Measurements from ENCODE around the gene NT5C1B.

Gene NT5C1B

DNA sequence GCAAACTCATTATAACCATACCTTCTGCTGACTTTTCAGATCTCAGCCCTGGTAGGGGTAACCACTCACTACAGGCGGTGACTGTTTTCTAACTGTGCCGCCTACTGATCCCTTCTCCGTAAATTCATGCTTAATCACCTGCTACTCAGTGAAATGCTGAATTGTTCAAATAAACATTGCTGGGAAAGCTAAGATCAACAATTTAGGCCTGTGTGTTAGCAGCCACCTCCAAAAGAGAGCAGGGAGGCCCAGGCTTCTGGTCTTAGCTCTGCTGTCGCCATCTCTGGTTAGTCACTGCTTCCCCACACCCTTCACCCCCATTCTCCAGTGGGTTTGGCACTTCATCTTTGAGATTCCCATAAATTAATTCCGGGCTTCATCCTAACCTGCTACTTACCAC, 21.8 kb upstream of the NT5C1B start:
- H3K9me3 Mint-ChIP-seq (ENCODE audit: low read depth), result no peaks in the 10 kb centered on the region
- H3K27me3 Mint-ChIP-seq, result no peaks in the 10 kb centered on the region
- no peak overlapping the region for H3K4me3 Mint-ChIP-seq
- H3K36me3 Mint-ChIP-seq, result peaks cover 27% of the 10 kb centered on the region
- no peaks in the 10 kb centered on the region for H3K4me1 Mint-ChIP-seq (ENCODE audit: low read depth)
- H3K27ac Mint-ChIP-seq, result no peak overlapping the region

DNA sequence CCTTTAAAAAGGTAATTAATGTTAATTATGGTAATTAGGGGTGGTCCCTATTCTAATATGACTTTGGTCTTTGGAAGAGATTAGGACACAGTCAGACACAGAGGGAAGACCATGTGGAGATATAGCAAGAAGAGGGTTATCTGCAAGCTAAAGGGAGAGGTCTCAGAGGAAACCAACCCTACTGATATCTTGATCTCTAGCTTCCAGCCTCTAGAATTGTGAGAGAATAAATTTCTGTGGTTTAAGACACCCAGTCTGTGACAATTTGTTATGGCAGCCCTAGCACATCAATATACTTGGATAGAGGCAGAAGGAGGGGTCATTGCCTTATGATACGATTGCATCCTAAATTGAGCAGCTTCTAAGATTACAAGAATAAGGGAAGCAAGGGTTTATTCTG, 21.3 kb upstream of the NT5C1B start:
- Mint-ChIP-seq H3K36me3 (peaks cover 27% of the 10 kb centered on the region), H3K4me3 (no peak overlapping the region), H3K4me1 (ENCODE audit: low read depth) (no peaks in the 10 kb centered on the region), H3K27me3 (no peaks in the 10 kb centered on the region), H3K27ac (no peak overlapping the region), H3K9me3 (ENCODE audit: low read depth) (no peaks in the 10 kb centered on the region)

DNA sequence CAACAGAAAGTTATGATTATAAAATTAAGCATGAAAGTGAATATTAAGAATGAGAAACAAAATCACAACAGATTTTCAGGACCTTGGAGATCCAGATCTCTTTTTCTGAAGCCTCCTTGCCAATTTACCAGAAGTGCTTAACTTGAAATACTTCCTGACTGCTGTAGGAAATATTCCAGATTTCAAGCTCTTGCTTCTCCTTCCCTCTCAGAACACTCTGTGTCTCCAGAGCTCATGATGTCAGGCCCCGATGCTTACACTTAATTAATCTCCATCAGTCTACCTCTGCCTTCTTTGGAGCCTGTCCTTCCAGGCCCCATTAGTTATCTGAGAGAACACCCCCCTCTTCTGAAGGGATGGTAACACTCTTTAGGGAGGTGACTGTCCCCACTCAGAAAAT, 20.7 kb upstream of the NT5C1B start:
- Mint-ChIP-seq H3K9me3 (ENCODE audit: low read depth) (no peaks in the 10 kb centered on the region), H3K27ac (no peak overlapping the region), H3K4me3 (no peak overlapping the region), H3K36me3 (peaks cover 23% of the 10 kb centered on the region), H3K27me3 (no peaks in the 10 kb centered on the region), H3K4me1 (ENCODE audit: low read depth) (peaks cover 2% of the 10 kb centered on the region)

DNA sequence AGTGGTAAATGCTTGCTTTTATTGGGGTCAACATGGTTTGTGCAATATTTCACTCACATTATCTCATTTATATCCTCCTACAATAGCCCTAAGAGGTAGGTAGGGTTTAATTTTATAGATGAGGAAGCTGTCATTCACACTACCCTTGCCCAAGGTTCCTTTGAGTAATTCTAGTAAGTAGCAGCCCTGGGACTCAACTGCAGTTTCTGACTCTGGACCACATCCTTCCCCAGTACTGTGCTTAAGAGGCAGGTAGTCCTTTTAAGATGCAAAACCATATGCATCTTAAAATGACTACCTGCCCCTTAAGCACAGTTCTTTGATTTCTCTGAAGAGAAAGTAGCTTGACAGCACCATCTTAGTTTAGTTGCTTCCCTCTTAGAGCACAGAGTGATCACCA, 15.7 kb upstream of the NT5C1B start:
- no peaks in the 10 kb centered on the region for H3K9me3 Mint-ChIP-seq (ENCODE audit: low read depth)
- H3K4me3 Mint-ChIP-seq, result no peak overlapping the region
- no peak overlapping the region for H3K27ac Mint-ChIP-seq
- H3K4me1 Mint-ChIP-seq (ENCODE audit: low read depth), result peaks cover 4% of the 10 kb centered on the region
- H3K36me3 Mint-ChIP-seq, result peaks cover 15% of the 10 kb centered on the region
- no peaks in the 10 kb centered on the region for H3K27me3 Mint-ChIP-seq

DNA sequence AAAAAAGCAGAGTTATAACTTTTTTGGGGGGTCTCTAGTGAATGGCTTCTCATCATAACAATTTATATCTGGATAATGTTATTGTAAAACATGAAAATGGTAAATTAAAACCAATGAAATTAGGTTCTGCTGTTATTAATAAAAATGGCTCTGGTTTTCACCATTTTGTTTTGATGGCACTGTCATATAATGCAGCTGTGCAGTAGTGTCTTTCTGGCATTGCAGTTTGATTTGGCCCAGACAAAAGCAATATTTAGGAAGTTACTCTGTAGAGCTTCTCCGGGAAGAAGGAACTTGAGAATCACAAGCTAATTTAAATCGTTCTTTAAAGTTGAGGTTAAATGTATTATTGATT, 15.1 kb upstream of the NT5C1B start:
- Mint-ChIP-seq H3K9me3 (ENCODE audit: low read depth) (no peaks in the 10 kb centered on the region), H3K27ac (no peak overlapping the region), H3K27me3 (no peaks in the 10 kb centered on the region), H3K36me3 (peaks cover 15% of the 10 kb centered on the region), H3K4me1 (ENCODE audit: low read depth) (peaks cover 4% of the 10 kb centered on the region), H3K4me3 (no peak overlapping the region)

DNA sequence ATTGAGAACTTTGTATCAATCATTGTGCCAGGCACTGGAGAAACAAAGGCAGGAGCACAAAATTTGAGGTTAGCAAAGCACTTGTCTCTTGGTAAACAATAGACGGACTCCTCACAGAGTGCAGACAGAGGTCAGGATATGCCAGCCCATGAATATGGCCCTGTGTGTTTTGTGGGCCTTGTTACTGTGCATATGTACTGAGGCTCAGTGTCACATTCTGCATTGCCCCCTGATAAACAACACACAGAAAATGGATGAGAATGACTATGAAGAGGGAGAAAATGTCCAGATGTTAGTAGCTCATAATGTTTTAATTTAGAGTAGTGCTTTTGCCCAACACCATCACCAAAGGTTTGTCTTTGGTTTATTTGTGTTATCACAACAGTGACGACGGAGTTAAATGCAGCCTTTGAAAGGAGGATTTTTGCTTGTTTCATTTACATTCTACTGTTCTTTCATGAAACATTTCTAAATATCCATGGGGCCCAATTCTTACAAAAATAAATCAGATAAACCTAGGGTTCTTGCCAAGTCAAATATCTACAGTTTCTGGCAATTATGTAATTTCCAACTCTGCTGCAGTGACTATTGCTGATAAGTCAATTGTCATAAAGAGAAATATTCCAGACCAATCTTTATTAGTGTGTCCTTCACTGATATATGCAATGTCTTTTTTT, 14.6 kb upstream of the NT5C1B start:
- no peaks in the 10 kb centered on the region for H3K27me3 Mint-ChIP-seq
- peaks cover 4% of the 10 kb centered on the region for H3K4me1 Mint-ChIP-seq (ENCODE audit: low read depth)
- H3K36me3 Mint-ChIP-seq, result peaks cover 15% of the 10 kb centered on the region
- H3K27ac Mint-ChIP-seq, result no peak overlapping the region
- no peaks in the 10 kb centered on the region for H3K9me3 Mint-ChIP-seq (ENCODE audit: low read depth)
- H3K4me3 Mint-ChIP-seq, result no peak overlapping the region

DNA sequence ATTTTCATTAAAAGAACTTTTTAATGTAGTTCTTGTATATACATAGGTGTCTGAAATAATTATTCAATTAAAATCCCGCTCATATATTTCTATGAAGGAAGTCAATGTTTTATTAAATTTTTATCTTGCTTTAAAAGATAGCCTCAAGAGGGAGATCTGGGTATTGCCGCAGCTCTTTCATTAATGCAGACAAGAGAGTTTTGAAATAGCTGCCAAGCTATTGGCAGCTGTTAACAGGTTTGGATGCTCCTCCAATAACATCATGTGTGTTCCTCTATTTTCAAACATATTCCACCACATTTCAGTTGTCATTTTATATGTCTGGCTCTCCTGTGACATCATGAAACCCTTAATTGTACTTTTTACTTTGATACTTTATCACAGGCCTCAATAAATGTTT, 12.9 kb upstream of the NT5C1B start:
- Mint-ChIP-seq H3K4me1 (ENCODE audit: low read depth) (peaks cover 4% of the 10 kb centered on the region), H3K36me3 (peaks cover 14% of the 10 kb centered on the region), H3K27ac (no peak overlapping the region), H3K27me3 (no peaks in the 10 kb centered on the region), H3K9me3 (ENCODE audit: low read depth) (no peaks in the 10 kb centered on the region), H3K4me3 (no peak overlapping the region)

DNA sequence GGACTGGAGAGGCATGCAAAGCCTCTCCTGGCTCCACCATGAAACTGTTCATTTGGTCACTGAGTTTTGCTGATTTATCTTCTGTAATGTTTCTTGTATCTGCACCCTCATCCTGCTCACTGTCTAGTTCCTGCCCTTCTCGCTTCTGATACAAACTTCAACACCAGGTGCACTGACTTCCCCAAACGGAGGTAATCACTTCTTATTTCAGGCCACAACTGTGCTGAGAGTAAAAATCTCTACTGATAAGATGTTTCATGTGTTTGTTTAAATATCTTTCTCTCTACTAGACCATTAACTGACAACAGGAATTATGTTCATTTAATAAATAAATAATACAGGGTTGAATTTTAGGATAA, 10.9 kb upstream of the NT5C1B start:
- Mint-ChIP-seq H3K4me3 (no peak overlapping the region), H3K9me3 (ENCODE audit: low read depth) (no peaks in the 10 kb centered on the region), H3K4me1 (ENCODE audit: low read depth) (peaks cover 2% of the 10 kb centered on the region), H3K27me3 (no peaks in the 10 kb centered on the region), H3K36me3 (peaks cover 16% of the 10 kb centered on the region), H3K27ac (no peak overlapping the region)

DNA sequence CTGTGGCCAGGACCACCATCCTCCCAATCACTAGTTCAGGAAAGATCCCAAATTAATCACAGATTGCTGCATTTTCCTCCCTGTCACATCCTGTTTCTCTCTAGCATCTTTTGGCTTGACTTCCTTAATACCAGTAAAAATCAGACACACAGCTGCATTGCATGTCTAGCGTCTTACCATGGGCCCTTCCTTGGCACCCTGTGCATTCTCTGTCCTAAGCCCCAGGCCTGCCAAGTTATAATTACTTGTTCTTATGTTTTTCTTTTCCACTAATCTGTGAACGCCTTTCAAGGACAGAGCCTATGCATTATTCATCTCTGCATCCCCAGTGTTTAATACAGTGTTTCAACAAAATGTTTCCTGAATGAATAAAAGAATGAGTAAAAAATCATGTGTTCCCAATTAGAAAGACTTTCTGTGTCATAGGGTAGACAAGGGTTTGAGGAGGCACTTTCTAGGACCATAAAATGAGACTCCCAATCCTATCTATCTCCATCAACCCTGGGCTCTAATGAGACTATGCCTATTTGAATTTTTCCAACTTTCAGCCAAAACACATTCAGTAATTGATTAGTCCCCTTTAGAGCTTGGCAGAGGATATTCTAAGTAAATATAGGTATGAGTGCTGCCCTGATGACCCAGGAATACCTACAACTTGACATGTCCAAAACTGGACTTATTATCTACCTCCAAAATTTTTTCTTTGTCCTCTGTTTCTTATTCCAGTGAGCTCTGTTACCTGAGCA, 10.3 kb upstream of the NT5C1B start:
- Mint-ChIP-seq H3K27ac (no peak overlapping the region), H3K36me3 (peaks cover 16% of the 10 kb centered on the region), H3K9me3 (ENCODE audit: low read depth) (no peaks in the 10 kb centered on the region), H3K27me3 (no peaks in the 10 kb centered on the region), H3K4me1 (ENCODE audit: low read depth) (peaks cover 2% of the 10 kb centered on the region), H3K4me3 (no peak overlapping the region)

DNA sequence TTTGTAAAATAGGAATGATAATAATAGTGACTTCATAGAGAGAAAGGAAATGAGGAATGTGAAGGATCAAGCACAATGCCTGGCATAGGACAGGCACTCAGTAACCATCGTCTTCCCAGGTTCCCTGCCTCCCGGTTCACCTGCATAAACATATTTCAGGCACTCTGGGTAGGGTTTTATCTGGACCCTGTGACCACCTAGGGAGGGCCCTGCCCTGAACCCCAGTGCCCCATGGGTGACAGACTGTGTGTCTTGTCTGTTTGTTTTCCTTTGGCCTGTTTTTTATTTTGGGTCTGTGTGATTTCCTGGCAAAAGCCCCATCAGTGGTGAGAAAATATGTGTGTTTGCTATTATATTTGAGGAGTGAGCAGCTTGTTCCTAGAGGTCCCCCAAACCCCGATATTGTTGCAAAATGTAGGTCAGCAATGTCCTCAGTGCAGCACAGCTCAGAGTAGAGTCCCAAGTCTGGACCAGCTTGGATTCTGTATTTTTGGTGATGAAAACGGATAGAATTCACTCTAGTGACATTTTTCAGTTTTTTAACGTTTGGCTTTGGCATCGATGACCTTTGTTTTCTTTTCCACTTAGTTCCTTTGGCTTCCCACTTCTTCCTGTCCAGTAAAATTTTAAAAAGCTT, 9.6 kb upstream of the NT5C1B start:
- Mint-ChIP-seq H3K4me3 (no peak overlapping the region), H3K36me3 (peaks cover 19% of the 10 kb centered on the region), H3K27ac (no peak overlapping the region), H3K4me1 (ENCODE audit: low read depth) (no peaks in the 10 kb centered on the region), H3K9me3 (ENCODE audit: low read depth) (no peaks in the 10 kb centered on the region), H3K27me3 (no peaks in the 10 kb centered on the region)

DNA sequence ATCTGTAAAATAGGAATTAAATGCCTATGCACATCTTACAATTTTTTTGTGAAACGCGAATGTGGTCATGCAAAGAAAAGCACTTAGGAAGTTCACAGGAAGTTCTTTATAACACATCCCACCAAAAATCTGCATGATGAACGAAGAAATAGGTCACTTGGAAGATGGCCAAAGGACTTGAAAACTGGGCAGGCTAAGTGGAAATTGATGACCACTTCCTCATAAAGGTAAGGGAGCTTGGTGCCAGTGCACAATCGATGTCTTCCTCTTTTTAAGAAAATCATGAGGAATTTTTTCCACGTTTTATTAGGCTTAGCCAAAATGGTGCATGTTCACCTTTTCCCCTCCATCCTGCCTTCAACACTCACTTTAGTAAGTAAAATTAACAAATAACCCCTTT, 8.2 kb upstream of the NT5C1B start:
- Mint-ChIP-seq H3K36me3 (peaks cover 25% of the 10 kb centered on the region), H3K4me3 (no peak overlapping the region), H3K27me3 (no peaks in the 10 kb centered on the region), H3K4me1 (ENCODE audit: low read depth) (no peaks in the 10 kb centered on the region), H3K27ac (no peak overlapping the region), H3K9me3 (ENCODE audit: low read depth) (no peaks in the 10 kb centered on the region)

DNA sequence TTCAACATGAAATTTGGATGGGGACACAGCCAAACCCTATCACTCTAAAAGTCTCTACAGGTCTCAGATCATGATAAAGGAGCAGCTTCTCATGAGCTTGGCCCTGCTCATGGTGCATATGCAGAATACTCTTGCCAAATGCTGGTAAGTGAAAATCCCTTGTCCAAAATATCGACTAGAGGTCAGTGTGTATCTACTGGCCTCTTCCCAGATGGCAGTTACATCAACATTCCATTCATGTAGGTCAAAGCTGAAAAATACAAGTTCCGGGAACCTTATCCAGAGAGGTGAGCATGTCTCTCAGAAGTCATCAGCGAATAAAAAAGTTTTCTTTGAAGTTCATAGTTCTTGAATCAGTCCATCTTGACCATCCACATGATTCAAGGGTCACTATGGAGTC, 7.6 kb upstream of the NT5C1B start:
- H3K36me3 Mint-ChIP-seq, result peaks cover 29% of the 10 kb centered on the region
- no peak overlapping the region for H3K4me3 Mint-ChIP-seq
- no peak overlapping the region for H3K27ac Mint-ChIP-seq
- H3K4me1 Mint-ChIP-seq (ENCODE audit: low read depth), result no peaks in the 10 kb centered on the region
- H3K27me3 Mint-ChIP-seq, result no peaks in the 10 kb centered on the region
- H3K9me3 Mint-ChIP-seq (ENCODE audit: low read depth), result no peaks in the 10 kb centered on the region

DNA sequence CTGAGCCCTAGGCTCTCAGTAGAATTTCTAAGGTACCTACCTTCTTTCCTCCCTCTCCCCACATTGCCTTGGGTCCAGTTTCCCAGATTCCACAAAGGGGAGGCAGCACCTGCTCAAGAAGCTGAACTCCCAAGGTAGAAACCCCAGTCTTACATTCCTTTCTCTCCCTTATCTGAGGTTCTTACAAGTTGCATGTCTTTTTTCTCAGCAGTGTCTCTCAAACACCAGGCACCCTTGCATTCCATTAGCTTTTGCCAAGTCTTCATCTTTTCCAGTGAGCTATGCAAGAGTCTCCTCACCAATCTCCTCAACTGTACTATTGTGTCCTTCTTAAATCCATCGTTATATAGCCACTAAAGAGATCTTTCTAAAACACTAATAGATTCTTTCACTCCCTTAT, 4.1 kb upstream of the NT5C1B start:
- Mint-ChIP-seq H3K27me3 (no peaks in the 10 kb centered on the region), H3K9me3 (ENCODE audit: low read depth) (no peaks in the 10 kb centered on the region), H3K4me3 (no peak overlapping the region), H3K4me1 (ENCODE audit: low read depth) (no peaks in the 10 kb centered on the region), H3K36me3 (peaks cover 34% of the 10 kb centered on the region), H3K27ac (no peak overlapping the region)

DNA sequence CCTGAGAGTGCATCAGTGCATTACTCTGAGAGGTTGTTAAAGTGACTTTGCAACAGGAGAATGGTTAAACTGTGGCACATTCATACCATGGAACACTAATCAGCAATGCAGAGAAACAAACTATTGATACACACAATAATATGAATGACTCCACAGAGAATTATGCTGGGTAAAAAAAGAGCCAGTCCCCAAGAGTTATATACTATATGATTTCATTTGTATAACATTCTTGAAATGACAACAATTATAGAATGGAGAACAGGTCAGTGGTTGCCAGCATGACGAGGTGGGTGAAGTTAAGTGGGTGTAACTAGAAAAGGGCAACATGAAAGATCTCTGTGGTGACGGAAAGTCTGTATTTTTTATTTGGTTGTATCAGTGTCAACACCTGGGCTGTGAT, 3.0 kb upstream of the NT5C1B start:
- Mint-ChIP-seq H3K4me3 (no peak overlapping the region), H3K27me3 (no peaks in the 10 kb centered on the region), H3K9me3 (ENCODE audit: low read depth) (no peaks in the 10 kb centered on the region), H3K36me3 (peaks cover 37% of the 10 kb centered on the region), H3K4me1 (ENCODE audit: low read depth) (no peaks in the 10 kb centered on the region), H3K27ac (no peak overlapping the region)

DNA sequence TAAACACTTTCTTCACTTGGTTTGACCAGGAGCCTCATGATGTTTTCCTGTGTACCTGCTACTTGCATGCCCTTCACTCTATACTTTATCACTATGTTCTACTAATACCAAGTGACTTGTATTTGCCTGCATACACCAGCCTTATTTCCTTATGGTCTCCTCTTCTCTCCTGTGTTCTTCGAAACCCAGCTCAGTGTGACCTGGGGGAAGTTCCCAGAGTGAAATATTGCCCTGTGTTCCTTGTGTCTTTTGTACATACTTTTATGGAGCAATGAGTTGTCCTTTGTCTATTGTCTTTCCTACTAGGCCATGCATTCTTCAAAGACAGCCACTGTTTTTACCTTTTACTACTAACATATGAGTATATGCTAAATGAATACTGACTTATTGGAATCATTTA, 567 bp downstream of the NT5C1B start:
- peaks cover 4% of the 10 kb centered on the region for H3K9me3 Mint-ChIP-seq (ENCODE audit: low read depth)
- H3K36me3 Mint-ChIP-seq, result peaks cover 37% of the 10 kb centered on the region
- no peaks in the 10 kb centered on the region for H3K4me1 Mint-ChIP-seq (ENCODE audit: low read depth)
- no peak overlapping the region for H3K4me3 Mint-ChIP-seq
- no peaks in the 10 kb centered on the region for H3K27me3 Mint-ChIP-seq
- H3K27ac Mint-ChIP-seq, result no peak overlapping the region

DNA sequence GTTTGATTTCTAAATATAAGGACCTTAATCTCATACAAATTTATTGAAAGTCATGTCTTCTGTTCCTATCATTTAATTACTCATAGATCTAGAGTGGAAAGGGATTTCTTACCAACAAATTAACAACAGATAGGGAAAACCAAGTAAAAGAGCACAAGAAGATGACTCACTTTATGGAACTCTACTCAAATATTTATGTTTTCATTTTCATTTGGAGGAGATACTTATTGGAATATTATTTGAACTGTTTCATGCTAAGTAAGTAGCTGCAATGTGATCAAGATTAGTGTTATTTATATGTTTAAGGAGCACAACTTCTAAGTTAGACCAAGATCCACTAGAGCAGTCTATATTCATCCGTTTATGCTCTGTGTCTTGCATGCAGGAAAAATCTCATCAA, 1.3 kb downstream of the NT5C1B start:
- Mint-ChIP-seq H3K36me3 (peaks cover 39% of the 10 kb centered on the region), H3K4me3 (no peak overlapping the region)

More for the DNA sequence above, 1.3 kb downstream of the NT5C1B start:
- Mint-ChIP-seq H3K27me3 (no peaks in the 10 kb centered on the region), H3K4me1 (ENCODE audit: low read depth) (no peaks in the 10 kb centered on the region), H3K9me3 (ENCODE audit: low read depth) (peaks cover 9% of the 10 kb centered on the region), H3K27ac (no peak overlapping the region)
